NCI-H2029 (cell line): Measurements from ENCODE around the gene HAPSTR1.
"Not testable (repeated sequence)": the region's sequence is repeated elsewhere in the genome, so short reads cannot be mapped to it uniquely, and the experiment has no call there.

Source experiments
- DNase-seq: peaks from one replicate; lab custom pipeline; 2025; lab: John Stamatoyannopoulos, UW

Gene HAPSTR1

DNA sequence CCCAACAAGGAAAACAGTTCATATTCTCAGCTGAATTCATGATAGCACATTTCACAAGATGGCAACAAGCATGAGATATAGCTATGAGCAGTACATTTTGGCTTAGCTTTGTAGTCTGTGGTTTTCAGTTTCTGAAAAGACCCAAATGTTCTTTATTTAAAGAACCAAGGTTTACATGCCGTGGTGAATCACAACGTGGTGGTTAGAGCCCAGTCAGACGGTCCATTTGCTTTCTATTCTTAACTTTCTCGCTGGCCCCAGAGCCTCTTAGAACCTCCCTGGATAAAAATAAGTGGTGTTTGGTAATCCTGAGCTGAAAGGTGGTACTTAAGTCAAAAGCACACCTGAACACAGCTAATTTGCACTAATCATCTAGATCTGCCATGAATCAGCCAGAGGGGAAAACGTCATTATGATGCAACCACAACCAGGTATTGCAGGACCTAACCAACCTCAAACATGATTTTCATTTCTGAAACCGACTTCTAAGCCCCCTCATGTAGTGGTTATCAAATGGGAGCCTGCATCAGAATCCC, 18.6 kb upstream of the HAPSTR1 start:
- no peak for DNase-seq

DNA sequence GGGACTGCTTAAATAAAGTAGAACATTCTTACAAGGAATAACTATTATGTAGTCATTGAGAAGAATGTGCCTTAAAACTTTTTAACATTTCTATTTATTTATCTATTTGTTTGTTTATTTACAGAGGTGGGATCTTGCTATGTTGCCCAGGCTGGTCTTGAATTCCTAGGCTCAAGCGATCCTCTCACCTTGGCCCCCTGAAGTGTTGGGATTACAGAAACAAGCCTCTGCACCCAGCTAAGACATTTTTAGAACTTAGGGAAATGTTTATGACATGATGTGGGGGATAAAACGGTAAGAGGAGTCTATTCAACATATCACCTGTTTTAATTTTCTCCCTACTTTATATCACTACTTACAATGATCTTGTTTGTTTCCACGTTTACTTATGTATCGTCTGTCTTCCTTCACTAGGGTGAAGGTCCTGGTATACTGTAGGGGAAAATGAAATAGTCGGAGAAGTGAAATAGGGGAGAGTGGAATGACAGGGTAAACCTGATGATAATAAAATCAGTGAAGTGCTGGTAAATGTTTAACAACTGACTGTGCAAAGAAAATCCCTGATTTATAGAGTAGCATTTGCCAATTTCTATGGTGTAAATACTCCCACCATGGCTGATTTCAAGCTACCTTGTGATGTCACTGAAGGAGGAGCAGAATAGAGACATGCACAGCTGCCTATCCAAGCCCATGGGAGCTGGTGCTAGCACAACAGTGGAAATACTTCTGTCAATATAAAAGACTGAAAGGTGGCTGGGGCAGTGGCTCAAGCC, 16.0 kb upstream of the HAPSTR1 start:
- DNase-seq = no peak

DNA sequence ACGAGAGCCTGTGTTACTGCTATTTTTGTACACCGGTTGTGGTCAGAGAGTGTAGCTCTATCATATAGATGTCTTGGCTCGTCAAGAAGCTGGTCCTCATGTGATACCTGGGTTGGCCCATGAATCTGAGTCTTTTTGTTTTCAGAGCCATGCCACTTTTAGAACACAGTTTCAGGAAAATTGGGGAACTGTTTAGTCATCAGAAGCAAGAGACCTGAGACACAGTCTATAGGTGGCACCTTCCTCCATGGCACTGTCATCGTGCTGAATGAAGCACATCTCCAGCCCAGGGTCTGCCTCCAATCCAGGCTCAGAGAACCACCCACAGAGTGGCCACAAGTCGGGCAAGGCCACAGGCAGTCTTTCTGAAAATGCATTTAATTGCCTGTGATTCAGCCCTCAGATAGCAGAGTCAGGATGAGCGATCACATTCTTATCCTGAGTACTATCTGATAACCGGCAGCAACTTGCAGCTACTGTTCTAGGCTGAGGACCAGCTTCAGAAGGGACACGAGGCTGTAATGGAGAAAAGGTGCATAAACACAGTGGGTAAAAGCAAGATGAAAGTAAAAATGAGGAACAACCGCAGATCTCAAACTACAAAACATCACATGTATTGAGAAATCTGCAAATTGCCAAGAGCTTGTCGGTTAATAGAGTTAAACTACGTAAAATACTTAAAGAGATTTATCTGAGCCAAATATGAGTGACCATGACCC, 14.2 kb upstream of the HAPSTR1 start:
- DNase-seq = no peak

DNA sequence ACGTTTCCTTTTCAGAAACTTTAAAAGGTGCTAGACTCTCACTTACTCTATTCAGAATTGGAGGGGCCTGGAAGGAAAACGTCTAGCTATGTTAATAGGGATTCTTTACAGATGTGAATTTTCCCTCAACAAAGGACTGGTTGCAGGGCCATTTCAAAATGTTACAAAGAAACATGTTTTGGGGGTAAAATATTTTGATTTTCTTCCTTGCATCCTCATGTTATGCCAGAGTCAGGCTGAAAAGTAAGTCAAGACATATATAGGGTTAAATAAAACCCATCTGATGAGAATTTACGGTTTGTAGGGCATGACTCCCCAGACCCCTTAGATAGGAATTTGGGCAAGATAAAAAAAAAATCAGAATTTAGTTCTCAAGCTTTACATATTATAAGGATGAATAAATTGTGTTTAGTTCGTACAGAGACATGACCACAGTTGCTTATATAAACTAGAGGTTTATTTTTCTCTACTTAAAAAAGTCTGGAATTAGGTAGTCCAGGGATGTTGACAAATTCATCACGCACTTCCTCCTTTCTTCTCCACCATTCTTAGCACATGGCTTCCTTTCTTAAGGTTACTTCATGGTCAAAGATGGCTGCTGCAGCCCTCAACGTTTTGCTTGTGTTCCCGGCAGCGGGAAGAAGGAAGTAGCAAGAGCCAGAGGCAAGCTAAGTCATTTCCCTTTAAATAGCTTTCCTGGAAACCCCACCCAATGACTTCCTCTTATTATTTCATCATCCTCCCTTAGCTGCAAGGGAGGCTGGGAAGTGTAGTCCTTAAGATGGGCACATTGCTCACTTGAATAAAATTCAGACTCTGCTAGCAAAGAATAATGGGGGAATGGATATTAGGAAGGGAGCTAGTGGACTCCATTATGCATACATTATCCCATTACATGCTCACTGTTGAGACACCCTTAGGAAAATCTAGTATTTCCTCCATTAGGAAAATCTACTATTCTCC, 12.7 kb upstream of the HAPSTR1 start:
- not testable (repeated sequence) for DNase-seq

DNA sequence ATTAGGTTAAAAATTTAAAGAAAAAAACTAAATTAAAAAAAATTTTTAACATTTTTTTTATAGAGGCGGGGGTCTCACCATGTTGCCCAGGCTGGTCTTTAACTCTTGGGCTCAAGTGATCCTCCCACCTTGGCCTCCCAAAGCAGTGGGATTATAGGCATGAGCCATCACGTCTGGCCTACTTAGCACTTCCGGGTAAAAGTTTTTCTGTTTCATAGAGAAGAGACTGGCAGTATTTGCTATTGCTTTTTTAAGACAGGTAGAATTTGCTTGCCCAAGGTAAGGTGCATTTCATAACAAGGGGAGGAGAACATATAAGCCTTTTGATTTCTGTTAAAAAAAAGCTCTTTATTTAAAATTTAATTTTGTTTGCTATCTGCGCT, 12.0 kb upstream of the HAPSTR1 start:
- DNase-seq = no peak

DNA sequence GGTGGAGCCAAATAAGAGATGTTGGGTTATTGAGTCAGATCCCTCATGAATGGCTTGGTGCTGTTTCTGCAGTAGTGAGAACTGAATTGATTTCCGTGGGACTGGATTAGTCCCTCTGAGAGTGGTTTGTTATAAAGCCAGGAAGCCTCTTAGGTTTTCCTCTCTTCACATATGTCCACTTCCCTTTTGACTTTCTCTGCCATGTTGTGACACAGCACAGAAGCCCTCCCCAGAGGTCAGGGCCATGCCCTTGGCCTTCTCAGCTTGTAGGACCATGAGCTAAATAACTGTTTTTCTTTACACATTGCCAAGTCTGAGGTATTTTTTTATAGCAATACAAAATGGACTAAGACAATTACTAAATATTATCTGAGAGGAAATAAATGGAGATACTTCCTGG, 10.3 kb upstream of the HAPSTR1 start:
- DNase-seq = no peak

DNA sequence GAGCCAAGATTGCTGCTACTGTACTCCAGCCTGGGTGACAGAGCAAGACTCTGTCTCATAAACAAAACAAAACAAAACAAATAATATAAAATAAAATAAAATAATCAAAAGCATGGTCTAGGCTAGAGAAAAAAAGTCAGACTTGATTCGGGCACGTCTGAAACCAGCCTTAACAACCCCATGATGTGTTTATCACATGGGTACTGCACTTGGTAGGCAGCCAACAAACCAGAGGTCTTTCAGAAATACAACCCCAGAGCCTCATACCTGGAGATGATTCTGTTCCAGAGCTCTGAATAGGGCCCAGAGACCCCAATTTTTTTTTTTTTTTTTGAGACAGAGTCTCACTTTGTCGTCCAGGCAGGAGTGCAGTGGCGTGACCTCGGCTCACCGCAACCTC, 9.6 kb upstream of the HAPSTR1 start:
- no peak for DNase-seq

DNA sequence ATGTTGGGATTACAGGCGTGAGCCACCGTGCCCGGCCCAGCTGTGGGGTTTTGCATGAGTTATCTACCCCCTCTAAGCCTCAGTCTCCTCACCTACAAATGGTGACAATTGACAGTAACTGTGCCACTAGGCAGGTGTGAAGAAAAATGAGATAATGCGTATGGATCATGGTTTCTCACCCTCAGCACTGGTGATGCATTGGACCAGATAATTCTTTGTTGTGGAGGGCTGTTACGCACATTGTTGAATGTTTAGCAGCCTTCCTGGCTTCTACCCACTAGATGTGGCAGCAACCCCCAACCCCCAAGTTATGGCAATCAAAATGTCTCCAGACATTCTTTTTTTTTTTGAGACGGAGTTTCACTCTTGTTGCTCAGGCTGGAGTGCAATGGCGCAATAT, 9.0 kb upstream of the HAPSTR1 start:
- DNase-seq = no peak

DNA sequence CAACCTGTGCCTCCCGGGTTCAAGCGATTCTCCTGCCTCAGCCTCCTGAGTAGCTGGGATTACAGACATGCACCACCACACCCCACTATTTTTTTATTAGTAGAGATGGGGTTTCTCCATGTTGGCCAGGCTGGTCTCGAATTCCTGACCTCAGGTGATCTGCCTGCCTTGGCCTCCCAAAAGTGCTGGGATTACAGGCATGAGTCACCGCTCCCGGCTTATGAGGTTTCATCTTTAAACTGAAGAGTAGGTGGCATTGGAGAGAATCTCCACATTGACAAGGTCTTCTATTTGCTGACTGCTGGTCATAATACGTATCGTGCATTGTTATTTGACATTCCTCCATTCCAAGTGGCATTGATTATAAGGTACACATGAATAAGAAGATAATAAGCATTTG, 3.7 kb upstream of the HAPSTR1 start:
- DNase-seq = not testable (repeated sequence)

DNA sequence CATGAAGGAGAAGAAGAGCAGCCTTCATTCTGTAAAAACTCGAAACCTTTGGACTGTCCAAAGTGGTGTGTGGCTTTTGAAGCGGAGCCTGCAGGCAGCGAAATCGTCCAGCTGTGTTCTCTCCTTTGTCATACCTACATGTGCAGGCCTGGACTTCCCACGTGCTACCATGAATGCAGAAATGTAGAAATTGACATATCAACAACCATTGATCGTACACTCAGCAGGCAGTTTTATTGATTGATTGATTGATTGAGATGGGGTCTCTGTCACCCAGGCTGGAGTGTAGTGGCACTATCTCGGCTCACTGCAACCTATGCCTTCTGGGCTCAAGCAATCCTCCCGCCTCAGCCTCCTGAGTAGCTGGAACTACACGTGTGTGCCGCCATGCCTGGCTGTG, 2.6 kb upstream of the HAPSTR1 start:
- DNase-seq = no peak

DNA sequence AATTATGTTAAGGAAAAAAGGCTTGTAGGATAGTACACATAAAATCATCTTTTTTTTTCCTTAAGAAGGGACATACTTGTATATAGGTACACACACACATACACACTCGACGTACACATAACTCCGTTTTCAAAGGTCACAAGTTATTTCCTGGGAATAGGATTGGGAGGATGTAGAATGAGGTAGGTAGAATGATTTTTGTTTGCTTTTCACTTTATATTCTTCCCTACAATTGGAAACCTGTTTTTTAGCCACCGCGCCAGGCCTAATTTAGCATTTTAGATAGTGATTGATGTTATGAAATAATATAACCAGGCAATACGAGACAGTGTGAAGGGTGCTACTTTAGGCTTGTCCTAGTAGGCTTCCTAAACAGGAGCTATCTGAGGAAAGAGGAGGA, 1.8 kb upstream of the HAPSTR1 start:
- no peak for DNase-seq

DNA sequence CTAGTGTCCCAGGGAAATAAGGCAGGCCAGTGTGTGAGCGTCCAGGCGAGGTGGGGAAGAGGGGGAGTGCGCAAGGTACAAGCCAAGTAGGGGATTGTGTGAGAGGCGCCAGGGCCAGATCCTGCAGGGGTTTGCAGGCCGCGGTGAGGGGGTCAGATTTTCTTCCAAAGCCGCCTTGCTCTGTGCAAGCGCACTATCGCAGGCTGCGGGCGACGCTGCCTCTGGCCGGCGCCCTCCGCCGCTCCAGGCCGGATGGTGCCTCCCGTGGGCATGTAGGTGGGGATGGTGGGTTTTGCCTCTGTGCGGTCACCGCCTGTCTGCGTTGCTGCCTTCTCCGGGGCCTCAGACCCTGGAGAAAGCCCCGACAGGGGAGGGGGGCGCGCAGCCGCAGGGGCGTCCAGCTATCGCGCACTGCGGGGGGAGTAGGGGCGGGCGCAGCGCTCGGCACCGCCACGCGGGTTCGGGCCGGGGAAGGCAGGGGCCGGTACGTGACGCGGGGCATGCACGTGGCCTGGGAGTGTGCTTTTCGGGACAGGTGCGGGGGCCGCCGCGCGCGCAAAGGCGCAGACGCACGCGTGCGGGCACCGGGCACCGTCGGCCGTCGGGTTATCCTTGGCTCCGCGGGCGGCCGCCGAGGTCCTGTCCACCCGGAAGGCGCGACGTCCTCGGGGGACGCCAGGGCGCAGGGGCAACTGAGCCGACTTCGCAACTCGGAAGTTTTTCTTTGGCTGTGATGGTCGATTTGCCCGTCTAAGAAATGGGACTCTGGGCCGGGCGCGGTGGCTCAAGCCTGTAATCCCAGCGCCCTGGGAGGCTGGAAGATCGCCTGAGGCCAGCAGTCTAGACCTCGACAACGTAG, 1.1 kb upstream of the HAPSTR1 start:
- DNase-seq = no peak

DNA sequence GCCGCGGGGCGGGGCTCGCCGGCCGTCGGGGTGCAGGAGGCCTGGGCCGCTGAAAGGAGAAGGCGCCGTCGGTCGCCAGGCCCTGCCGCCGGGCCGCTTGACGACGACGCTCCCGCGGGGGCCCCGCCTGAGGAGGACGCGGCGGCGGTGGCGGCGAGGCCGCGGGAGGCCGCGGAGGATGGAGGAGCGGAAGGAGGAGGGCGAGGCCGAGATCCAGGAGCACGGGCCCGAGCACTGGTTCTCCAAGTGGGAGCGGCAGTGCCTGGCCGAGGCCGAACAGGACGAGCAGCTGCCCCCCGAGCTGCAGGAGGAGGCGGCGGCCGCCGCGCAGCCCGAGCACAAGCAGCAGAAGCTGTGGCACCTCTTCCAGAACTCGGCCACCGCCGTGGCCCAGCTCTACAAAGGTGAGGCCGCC, 430 bp downstream of the HAPSTR1 start:
- DNase-seq = no peak

DNA sequence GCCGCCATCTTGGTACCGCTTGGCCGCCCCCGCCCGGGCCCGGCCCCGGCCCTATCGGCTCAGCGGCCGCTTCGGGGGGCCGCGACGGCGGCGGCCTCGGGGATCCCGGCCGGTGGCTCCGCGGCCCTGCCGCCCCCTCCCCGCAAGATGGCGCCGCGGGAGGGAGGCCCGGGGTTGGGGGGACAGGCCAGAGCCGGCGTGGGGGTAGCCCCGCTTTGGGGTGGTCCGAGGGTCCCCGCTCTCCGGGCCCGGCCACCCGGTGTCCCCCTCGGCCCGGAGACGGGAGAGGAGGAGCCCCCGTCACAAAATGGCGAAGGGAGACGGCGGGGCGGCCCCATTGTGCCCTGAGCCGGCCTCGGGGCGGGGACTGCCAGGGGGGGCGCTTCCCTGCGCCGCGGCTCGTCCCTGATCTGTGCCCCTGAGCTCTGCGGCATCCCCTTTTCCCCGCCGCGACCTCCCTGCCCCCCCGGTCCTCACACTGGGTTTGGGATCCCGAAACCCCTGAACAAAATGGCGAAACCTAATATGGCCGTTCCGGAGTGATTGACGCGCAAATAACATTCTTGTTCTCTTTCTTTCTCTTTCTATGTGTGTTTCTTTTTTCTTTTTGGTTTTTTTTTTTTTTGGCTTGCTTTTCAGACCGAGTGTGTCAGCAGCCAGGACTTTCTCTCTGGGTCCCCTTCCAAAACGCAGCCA, 986 bp downstream of the HAPSTR1 start:
- no peak for DNase-seq

DNA sequence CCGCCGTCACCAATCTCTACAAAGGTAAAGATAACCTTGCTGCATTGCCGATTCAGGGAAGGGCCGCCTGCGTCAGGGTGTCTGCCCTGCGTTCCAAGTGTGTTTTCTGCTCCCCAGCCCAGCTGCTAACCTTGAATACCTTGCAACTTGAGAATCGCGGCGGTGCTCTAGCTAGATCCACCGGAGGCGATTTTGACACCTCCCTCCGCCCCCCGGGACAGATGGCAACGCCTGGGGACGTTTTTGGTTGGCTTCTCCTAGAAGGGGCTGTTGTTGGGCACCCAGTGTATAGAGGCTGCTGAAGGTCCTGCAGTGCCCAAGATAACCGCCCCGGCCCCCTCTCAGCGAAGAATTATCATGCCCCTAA, 1.5 kb downstream of the HAPSTR1 start:
- DNase-seq = no peak

DNA sequence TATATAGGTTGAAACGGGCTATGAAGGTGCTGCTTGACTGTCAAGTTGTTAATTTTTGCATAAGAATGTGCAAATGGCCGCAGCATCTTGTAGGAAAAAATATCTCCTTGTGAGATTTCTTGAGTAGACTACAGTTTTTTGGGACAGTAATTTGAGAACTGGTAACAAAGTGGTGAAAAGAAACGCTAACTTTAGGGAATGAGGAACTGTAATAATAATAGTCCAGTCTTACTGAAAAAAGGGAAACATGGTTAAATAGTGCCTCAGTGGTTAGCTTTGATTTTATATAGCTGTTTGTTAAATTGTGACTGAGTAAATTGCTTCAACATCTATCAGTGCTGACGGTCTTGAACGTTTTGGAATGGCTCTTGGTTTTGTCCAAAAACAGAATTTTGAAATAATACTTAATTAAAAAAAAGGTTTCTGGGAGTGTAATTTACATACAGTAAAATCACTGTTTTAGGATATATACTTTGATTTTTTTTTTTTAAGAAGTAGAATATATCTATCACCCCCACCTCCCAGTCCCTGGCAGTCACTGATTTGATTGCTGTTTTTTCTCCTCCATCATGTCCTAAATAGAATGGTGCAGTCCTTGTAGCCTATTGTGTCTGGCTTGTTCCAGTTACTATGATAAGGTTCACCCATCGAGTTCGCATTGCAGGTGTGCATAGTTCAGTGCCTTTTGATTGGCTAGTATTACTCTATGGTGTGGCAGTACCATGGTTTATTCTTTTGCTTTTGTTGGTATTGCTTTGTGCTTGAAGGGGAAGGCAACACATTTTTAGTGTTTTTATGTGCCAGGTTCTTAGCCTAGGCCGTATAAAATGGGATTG, 2.8 kb downstream of the HAPSTR1 start:
- no peak for DNase-seq

DNA sequence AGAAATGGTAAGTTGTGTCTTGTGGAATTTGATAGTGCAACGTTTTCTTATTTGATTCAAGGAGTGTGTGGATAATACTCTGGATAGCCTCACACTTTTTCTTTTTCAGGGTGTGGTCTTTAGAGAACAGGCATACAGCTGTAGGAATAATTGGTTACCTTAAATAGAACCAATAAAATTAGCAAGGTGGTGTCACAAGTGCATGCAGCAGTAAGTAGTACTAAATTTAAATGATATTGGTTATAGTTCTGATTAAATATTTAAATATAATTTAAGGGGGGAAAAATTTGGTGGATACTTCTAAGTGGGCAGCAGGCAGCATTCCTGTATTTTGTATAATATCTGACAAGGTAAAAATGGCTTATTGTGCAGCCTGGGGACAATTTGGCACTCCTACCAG, 3.7 kb downstream of the HAPSTR1 start:
- DNase-seq = no peak

DNA sequence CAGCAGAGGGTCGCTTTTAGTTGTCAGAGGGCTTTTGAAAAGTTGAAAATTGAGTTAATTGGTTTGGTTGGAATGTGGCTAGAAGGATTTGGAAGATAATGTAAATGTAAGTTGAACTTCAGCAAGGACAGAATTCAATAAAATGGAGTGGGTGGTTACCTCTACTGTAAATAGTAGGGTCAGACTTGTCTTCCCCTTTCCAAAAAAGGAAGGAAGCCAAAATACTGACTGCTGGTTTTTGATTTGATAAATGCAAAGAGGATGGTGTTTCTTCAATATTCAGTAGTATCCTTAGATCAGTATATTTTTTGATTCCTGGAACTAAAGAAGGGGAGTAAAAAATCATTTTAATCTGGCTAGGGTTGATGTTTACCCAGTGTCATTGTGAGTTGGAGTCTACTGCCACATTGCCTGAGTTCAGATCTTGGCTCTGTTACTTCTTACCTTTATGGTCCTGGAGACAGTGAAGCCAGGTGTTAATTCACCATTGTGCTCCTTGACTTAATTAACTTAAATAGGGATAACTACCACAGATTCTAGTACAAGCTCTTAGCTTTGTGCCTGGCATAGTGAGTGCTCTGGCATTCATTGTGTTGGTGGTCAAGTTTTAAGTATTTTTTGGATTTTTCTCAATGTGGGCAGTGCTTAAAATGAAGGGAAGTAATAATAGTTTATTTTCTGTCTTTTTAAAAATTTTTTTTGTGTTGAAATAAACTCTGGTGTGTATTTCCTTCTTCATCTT, 4.4 kb downstream of the HAPSTR1 start:
- DNase-seq = no peak

DNA sequence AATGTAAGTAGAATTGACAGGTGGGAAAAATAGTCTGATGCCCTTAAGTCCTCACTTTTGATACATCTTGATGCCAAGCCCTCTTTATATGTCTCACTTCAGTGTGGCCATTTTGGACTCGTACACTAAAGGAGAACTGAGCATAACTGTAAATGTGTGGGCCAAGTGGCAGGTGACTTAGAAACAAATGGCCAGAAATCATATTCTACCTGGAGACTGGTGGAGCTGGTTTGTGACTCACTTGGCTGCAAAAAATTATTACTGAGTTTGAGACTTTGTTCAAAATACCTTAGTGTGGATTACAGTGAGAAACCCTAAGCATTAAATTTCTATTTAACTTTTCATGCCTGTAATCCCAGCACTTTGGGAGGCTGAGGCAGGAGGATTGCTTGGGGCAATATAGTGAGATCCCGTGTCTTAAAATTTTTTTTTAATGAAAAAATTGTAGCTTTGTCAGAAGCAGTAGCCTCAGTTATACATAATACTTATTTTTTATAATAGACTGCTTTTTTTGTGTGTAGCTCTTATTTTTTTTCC, 5.0 kb downstream of the HAPSTR1 start:
- DNase-seq = no peak
